ENCODE measurements around the gene CLEC20A.

The CLEC20A gene

GRCh38 chr1:178500091-178500770 is 3.5 kb upstream of the CLEC20A start:
- TF ChIP-seq, protein P1, sequence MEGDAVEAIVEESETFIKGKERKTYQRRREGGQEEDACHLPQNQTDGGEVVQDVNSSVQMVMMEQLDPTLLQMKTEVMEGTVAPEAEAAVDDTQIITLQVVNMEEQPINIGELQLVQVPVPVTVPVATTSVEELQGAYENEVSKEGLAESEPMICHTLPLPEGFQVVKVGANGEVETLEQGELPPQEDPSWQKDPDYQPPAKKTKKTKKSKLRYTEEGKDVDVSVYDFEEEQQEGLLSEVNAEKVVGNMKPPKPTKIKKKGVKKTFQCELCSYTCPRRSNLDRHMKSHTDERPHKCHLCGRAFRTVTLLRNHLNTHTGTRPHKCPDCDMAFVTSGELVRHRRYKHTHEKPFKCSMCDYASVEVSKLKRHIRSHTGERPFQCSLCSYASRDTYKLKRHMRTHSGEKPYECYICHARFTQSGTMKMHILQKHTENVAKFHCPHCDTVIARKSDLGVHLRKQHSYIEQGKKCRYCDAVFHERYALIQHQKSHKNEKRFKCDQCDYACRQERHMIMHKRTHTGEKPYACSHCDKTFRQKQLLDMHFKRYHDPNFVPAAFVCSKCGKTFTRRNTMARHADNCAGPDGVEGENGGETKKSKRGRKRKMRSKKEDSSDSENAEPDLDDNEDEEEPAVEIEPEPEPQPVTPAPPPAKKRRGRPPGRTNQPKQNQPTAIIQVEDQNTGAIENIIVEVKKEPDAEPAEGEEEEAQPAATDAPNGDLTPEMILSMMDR (IDR thresholded peaks at IDR 0.05; ENCODE audit: low read depth, low read length): peak; percentile 39

DNA sequence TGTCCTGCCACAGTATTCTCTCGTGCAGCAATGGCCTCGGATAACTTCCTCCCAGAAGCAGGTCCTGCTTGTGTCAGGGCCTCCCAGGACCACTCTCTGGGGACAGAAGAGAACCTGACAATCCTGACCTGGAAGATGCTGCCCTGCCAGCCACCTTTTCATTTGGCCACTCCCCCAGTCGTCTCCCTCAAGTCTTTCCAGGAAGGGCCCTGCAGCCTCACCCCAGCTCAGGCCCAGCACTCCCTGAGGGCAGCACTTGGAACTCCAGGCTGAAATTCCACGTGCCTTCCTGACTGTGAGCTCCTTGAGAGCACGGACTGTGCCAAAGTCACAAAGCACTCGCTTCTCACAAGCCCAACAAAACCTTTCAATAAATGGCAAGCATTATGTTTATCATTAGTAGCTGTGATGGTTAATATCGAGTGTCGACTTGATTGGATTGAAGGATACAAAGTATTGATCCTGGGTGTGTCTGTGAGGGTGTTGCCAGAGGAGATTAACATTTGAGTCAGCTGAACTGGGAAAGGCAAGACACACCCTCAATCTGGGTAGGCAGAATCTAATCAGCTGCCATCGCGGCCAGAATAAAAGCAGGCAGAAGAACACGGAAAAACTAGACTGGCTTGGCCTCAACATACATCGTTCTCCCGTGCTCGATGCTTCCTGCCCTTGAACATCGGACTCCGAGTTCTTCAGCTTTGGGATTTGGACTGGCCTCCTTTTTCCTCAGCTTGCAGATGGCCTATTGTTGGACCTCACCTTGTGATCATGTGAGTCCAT is 2.3 kb upstream of the CLEC20A start:
- TF ChIP-seq, protein P1 (IDR thresholded peaks at IDR 0.05; ENCODE audit: low read depth, low read length): no peak
- H3K4me3 ChIP-seq (ENCODE audit: low read depth, low read length): no peak overlapping the region

More at GRCh38 chr1:178500091-178500770, 3.5 kb upstream of the CLEC20A start:
- H3K4me3 ChIP-seq (ENCODE audit: low read depth, low read length): no peak overlapping the region

DNA sequence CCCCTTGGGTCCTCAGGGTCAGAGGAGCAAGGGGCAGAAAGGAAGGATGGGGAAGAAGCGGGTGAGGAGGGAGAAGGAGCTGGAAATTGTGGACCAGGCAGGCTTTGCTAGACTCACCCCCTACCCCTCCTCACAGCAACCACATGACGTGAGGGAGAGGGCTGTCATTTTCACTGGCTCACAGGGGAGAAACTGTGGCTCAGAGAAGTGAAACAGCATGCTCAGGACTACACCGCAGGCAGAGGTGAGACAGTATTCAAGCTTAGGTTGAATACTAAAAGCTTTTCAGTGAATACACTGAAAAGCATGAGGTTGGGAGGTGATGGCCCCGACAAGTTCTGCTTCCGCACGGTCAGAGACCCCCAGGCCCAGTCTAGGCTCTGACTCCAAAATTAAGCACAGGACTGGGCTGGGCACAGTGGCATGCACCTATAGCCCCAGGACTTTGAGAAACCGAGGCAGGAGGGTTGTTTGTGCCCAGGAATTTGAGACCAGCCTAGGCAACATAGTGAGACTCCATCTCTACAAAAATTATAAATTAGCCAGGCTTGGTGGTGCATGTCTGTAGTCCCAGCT is 1.2 kb upstream of the CLEC20A start:
- TF ChIP-seq, protein P1 (IDR thresholded peaks at IDR 0.05; ENCODE audit: low read depth, low read length): no peak
- no peak overlapping the region for H3K4me3 ChIP-seq (ENCODE audit: low read depth, low read length)

DNA sequence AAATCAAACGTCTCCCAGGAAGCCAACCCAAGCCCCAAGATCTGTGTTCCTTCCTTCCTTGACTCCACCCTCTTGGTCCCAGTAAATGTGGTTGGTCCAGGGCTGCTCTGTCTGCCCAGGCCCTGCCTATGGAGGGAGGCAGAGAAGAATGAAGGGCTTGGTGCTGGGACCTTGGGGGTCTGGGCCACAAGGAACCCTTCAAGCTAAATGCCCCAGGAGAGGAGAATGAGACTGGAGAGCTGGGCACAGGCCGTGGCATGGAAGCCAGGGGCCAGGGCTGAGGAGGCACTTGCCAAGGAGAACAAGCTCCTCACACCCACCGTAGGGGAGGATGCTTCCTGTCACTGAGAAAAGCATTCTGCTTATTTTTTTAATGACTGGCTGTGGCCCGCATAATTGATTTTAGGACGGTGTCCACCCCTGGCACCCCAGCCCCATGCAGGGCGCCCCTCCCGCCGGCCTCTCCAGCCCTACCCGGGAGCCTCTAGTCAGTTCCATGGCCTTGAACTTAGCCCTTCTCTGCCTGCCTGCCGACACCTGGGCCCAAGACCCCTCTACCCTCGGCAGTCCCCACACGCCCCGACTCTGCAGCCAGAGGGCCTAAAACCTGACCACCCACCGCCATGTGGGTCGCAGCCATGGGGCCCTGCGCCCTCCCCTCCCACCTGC is 889 bp downstream of the CLEC20A start:
- H3K4me3 ChIP-seq (ENCODE audit: low read depth, low read length): no peak overlapping the region
- TF ChIP-seq, protein P1 (IDR thresholded peaks at IDR 0.05; ENCODE audit: low read depth, low read length): no peak

DNA sequence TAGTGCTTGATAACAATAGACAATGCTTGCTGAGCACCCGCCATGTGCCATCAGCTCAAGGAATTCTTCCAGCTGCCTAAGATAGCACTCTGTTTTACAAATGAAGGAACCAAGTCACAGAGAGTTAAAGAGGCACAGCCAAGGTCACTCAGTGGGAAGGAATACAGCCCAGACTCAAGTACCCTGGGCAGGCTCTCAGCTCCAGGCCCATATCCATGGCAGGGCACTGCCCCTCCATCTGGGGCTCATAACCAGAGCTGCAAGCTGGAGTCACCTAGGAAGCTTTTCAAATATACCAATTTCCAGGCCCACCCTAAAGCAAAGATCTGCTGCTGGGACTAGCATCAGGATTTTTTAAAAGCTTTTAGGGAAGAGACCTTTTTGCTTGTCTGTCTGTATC is 1.6 kb downstream of the CLEC20A start:
- TF ChIP-seq, protein P1 (IDR thresholded peaks at IDR 0.05; ENCODE audit: low read depth, low read length): no peak
- H3K4me3 ChIP-seq (ENCODE audit: low read depth, low read length): no peak overlapping the region

- no peak overlapping the region for H3K4me3 ChIP-seq (ENCODE audit: low read depth, low read length)
- TF ChIP-seq, protein P1 (IDR thresholded peaks at IDR 0.05; ENCODE audit: low read depth, low read length): no peak
These were observed 2.2 kb downstream of the CLEC20A start for GRCh38 chr1:178494569-178494971.

Measured in WI38 (cell line).